ENCODE results near the gene NUDT17.

- no peak for TF ChIP-seq EZH2 (IDR thresholded peaks at IDR 0.05; ENCODE audit: borderline replicate concordance, low read depth, low read length, severe bottlenecking)
- TF ChIP-seq, protein P1, sequence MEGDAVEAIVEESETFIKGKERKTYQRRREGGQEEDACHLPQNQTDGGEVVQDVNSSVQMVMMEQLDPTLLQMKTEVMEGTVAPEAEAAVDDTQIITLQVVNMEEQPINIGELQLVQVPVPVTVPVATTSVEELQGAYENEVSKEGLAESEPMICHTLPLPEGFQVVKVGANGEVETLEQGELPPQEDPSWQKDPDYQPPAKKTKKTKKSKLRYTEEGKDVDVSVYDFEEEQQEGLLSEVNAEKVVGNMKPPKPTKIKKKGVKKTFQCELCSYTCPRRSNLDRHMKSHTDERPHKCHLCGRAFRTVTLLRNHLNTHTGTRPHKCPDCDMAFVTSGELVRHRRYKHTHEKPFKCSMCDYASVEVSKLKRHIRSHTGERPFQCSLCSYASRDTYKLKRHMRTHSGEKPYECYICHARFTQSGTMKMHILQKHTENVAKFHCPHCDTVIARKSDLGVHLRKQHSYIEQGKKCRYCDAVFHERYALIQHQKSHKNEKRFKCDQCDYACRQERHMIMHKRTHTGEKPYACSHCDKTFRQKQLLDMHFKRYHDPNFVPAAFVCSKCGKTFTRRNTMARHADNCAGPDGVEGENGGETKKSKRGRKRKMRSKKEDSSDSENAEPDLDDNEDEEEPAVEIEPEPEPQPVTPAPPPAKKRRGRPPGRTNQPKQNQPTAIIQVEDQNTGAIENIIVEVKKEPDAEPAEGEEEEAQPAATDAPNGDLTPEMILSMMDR (IDR thresholded peaks at IDR 0.05; ENCODE audit: borderline replicate concordance, extremely low read depth, low read length, poor library complexity, severe bottlenecking): no peak
These were observed 21.6 kb upstream of the NUDT17 start, which contains the start of the genes POLR3C and RNF115 for GRCh38 chr1:145823565-145824498.

All from DND-41 (cell line).